Activated CD4-positive, alpha-beta T cell treated with anti-CD3 and anti-CD28 coated beads for 4 hours (primary cell): ENCODE data around the gene CAPN3.
"Not testable (repeated sequence)": the region's sequence is repeated elsewhere in the genome, so short reads cannot be mapped to it uniquely, and the experiment has no call there.

ENCODE experiments used
- DNase-seq, 2 donors: peaks; one replicate each; pipeline ENCODE4 v3.0.0-alpha.2; 2020

CAPN3 gene

GRCh38 chr15:42359249-42359648 is at the start of gene CAPN3:
CAPN3 (plus strand) TSS chr15:42359501; CDS start chr15:42359806, 305 bp downstream.
- no peak for DNase-seq

- DNase-seq = no peak
Observed at GRCh38 chr15:42313463-42313862, 45.8 kb upstream of the CAPN3 start.

GRCh38 chr15:42314818-42315217 is 44.5 kb upstream of the CAPN3 start:
- DNase-seq = no peak

GRCh38 chr15:42315521-42315920 is 43.8 kb upstream of the CAPN3 start:
- DNase-seq = no peak

- DNase-seq = not testable (repeated sequence)
Observed at GRCh38 chr15:42316282-42316805, 43.0 kb upstream of the CAPN3 start.

- no peak for DNase-seq
Observed at GRCh38 chr15:42319206-42319605, 40.1 kb upstream of the CAPN3 start.

- DNase-seq = no peak
Observed at GRCh38 chr15:42324308-42324707, 35.0 kb upstream of the CAPN3 start.

- DNase-seq = no peak
Observed at GRCh38 chr15:42329161-42329560, 30.1 kb upstream of the CAPN3 start.

GRCh38 chr15:42329992-42330391 is 29.3 kb upstream of the CAPN3 start:
- DNase-seq = no peak

GRCh38 chr15:42331235-42331634 is 28.1 kb upstream of the CAPN3 start:
- DNase-seq = no peak

- DNase-seq = no peak
Observed at GRCh38 chr15:42332331-42332730, 27.0 kb upstream of the CAPN3 start.

- DNase-seq = no peak
Observed at GRCh38 chr15:42335074-42335473, 24.2 kb upstream of the CAPN3 start.

- DNase-seq = not testable (repeated sequence)
Observed at GRCh38 chr15:42336650-42337049, 22.7 kb upstream of the CAPN3 start.

GRCh38 chr15:42337104-42337503 is 22.2 kb upstream of the CAPN3 start:
- DNase-seq = not testable (repeated sequence)

GRCh38 chr15:42338500-42338899 is 20.8 kb upstream of the CAPN3 start:
- DNase-seq = no peak

- DNase-seq = no peak
Observed at GRCh38 chr15:42343596-42344232, 15.6 kb upstream of the CAPN3 start.

- no peak for DNase-seq
Observed at GRCh38 chr15:42344763-42345162, 14.5 kb upstream of the CAPN3 start.

GRCh38 chr15:42345504-42345903 is 13.8 kb upstream of the CAPN3 start:
- DNase-seq = no peak

GRCh38 chr15:42348083-42348482 is 11.2 kb upstream of the CAPN3 start:
- no peak for DNase-seq

- DNase-seq = no peak
Observed at GRCh38 chr15:42349186-42349585, 10.1 kb upstream of the CAPN3 start.

- DNase-seq = no peak
Observed at GRCh38 chr15:42352401-42352800, 6.9 kb upstream of the CAPN3 start.

GRCh38 chr15:42353061-42353460 is 6.2 kb upstream of the CAPN3 start:
- DNase-seq = no peak

GRCh38 chr15:42354824-42355223 is 4.5 kb upstream of the CAPN3 start:
- DNase-seq = no peak

GRCh38 chr15:42355291-42355690 is 4.0 kb upstream of the CAPN3 start:
- DNase-seq = no peak

GRCh38 chr15:42356851-42357250 is 2.5 kb upstream of the CAPN3 start:
- DNase-seq = no peak
